Measurements from ENCODE around the gene FGFR3.

Gene FGFR3

DNA sequence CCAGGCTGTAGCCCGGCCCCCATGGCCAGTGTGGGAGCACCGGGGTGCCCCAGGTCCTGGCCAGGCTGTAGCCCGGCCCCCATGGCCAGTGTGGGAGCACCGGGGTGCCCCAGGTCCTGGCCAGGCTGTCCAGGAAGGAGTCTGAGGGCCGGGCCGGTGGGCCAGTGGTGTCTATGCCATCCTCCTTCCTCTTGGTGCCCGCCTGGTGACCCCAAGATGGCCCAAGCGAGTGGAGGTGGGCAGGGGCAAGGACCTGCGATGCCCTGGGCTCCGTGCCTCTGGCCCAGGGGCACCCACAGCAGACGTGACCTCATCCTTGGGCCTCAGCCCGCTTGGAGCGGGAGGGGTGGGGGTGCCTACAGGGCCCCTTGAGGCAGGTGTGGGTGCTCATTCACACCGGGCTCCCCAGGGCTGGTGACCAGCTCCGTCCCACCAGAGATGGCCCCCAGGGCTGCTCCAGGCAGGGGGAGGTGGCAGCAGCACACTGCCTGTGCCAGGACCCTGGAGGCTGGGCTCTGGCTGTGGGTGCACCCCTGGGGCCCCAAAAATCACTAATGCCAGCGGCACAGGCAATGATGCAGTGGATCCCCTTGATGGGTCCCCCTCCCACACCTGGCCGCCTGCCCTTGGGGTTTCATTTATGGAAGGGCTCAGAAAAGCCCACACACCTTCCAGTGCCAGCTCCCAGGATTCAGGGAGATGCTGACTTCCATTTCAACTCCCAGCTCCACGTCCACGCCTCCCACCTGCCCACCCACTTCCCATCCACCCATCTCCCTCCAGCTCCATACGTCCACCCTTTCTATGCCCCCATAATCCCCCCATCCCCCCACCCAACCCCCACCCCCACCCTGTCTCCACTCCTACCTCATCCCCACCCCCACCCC lies 36.0 kb upstream of the FGFR3 start:
- no peak for DNase-seq

DNA sequence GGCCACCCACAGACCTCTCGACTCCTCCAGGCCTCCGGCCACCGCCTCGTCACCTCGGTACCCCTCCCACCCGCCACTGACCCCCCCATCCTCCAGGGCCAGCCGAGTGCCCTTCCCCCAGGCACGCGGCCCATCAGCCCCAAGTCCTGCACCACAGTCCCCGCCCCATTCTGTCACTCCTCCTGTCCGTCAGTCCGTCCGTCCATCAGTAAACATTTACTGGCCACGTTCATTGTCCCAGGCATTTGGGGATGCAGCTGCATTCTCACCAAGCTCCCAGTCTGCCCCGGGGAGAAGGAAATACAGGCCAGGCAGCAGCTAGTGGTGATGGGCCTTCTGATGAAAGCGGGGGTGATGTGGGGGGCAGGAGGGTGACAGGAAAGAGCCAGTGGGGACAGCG lies 35.3 kb upstream of the FGFR3 start:
- DNase-seq, result no peak

DNA sequence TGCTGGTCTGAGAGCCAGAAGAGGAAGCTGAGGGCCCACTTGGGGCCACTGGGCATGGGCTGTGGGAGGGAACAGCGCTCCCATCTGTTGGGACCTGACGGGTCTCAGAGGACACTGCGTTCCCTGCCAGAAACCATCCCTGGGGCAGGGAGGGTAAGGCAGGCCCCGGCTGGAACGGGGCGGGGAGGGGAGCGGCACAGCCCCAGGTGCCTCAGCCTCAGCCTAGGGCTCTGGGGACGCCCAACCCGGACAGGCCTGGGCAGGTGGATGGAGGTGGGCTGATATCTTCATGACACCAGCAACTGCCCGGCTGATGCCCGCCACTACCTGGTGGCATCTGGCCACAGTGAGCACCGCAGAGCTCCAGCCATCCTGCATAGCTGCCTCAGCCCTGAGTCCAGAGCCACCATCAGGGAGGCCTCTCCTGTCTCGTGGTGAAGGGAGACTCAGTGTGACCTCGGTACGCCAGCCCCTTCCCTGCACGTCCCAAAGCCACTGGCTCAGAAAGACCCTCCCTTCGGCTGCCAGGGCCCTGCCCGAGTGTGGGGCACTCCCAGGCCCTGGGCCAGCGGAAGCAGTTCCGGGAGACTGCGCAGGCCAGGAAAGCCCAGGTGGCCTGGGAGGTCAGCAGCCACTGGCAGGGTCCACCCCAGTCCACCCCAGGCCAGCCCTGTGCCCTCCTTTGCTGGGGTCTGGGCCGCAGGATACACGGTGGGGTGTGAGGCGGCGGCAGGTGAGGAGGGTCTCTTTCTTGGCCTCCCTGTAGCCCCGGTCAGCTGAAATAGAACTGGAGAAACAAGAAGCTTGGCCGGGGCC lies 34.6 kb upstream of the FGFR3 start:
- DNase-seq, result no peak

DNA sequence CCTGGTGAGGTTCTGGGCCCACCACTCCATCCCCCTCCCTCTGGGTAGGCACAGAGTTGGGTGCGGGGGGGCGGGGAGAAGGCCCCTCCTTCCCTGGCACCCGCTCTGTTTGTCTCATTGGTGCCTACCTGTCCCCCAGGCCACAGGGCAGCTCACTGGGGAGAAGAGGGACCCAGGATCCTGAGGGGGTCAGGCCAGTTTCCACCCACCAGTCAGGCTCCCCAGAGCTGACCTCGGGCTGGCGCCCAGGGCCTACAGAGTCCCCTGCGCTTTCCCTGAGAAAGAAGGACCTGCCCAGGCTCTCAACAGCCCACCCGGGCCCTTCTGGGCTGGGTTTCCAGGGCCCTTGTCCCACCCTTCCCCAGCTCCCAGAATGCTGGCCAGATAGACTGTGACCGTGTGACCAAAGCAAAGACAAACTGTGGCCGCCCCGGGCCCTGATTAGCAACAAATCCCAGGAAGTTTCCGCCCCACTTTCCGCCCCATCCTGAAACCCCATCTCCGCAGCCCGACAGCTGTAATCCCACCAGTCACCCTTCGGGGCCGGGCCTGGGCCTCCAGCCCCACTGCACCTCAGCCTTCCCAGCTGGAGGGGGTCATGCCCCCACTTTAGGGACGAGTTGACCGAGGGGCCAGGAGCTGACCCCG lies 33.8 kb upstream of the FGFR3 start:
- no peak for DNase-seq

- DNase-seq, result no peak
Measured at GRCh38 chr4:1759818-1760223, 33.3 kb upstream of the FGFR3 start.

DNA sequence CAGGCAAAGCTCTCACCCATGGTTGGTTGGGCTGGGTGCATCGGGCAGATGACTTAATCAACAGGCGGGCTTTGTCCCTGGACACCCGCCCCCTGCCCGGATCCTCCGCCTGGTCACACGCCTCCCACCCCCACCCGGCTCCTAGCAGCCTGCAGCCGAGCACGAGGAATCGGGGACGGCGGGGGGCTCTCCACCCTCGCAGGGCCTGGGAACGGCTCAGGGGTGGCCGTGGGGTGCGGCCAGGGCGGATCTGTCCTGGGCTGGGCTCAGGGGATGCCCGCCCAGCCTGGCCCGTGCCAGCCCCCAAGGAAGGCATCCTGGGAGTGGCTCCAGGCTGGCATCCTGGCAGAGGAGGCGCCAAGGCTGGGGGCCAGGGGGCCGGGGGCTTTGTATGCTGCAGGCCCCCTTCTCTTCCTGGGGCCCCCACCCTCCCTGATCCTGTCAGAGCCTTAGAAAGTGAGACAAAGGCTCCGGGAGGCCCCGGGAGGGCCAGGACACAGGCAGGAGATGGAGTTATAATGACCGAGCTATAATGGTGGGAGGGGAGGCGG lies 32.5 kb upstream of the FGFR3 start:
- no peak for DNase-seq

- no peak for DNase-seq
Measured at GRCh38 chr4:1761130-1761689, 31.9 kb upstream of the FGFR3 start.

- no peak for DNase-seq
Measured at GRCh38 chr4:1762264-1763010, 30.7 kb upstream of the FGFR3 start.

DNA sequence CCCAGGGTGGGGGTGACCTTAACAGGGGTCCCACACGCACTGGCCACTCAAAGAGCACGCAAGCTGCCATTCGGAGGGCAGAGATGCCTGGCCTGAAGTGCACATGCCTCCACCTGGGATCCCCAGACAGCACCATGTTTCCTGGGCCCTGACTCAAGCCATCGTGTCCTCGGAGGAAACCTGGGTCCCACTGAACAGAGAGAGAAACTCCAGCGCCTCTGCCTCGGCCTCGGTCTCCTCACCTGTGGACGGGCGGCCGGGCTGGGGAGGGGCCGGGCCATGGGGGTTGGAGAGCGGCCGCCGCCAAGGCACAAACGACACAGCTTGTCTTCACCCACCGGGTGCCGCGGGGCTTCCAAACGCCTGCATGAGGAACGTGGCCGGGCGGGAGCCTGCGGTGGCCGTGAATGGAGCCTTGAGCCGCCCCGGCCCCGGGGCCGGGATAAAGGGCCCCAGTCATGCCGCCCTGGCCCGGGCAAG lies 30.0 kb upstream of the FGFR3 start:
- no peak for DNase-seq

DNA sequence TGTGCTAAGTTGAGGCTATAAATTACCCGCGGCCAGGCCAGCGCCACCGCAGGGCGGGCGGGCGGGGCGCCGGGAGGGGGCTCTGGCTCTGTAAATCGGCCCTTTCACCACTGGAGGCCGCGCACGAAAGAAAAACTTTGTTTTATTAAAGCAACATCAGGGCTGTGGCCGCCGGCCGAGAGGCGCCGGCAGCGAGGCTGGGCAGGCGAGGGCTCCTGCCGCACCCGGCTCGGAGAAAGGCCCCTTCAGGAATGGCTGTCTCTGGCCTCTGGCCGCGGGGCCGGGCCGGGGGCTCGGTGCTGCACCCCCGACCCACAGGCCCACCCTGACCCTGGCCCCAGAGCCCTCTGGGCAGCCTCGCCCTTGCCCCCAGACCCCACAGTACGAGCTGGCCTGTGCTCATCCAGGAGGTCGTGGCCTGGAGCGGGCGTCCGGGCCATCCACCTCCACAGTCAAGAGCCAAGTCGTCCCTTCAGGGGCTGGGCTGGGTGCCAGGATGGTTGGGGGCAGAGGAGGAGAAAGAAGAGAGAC lies 29.5 kb upstream of the FGFR3 start:
- DNase-seq, result no peak

DNA sequence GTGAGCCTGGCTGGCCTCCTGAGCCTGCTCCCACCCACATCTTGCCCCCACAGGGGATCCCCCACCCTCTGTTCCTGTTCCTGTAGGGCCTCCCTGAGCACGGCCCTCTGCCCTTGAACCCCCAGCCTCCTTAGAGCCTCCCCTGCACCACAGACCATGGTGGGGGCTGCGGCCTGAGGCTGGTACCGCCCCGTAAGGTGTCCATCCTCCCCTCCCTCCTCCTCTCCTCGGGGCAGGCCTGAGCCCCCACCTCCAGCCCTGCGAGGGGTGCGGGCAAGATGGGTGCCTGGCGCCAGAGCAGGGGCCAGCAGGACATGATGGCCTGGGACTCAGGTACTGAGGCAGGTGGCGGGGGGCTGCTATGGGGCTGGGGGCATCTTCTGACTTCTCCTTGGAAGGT lies 28.4 kb upstream of the FGFR3 start:
- no peak for DNase-seq

GRCh38 chr4:1765409-1766072 lies 27.6 kb upstream of the FGFR3 start:
- no peak for DNase-seq

DNA sequence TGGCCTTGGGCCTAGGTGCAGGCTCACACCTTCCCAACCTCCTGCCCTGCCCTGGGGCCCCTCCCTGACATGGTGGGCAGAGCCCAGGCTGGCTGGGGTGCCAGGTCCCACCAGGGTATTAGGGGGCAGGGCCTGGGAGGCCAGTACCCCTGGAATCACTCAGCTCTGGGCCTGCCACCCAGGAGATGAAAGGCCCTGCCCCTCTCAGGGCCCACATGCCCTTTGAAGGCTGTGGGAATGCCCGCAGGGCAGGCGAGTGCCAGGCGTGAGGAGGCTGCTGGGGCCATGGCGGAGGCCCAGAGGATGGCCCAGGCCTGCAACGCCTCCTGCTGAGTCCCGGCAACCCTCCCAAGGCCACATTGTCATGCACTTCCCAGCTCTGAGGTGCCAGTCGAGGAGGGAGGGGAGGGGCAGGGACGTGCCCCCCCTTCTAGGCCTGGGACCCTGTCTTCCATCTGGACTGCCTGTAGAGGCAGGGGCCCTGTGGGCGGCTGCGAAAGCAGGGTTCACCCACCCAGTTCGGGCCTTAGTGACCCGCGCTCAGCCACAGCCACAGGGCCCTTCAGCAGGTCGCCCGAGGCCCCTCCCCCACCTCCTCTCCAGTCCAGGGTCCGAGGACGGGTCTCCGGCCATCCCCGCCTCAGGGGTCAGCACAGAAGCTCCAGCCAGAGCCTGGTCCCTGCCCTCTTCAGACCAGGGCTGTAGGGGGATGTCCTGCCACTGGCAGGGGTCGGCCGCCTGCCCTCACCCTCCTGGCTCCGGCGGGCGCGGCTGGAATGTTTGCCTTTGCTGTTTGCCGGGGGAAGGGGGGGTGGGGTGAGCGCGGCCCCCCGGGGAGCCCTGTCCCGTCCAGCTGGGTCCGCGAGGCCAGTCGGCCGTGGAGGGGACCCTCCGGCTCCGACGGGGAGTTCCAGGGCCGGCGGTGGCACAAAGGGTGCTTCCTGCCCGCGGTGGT lies 26.7 kb upstream of the FGFR3 start:
- DNase-seq, result no peak

GRCh38 chr4:1767061-1767769 lies 25.9 kb upstream of the FGFR3 start:
- no peak for DNase-seq

DNA sequence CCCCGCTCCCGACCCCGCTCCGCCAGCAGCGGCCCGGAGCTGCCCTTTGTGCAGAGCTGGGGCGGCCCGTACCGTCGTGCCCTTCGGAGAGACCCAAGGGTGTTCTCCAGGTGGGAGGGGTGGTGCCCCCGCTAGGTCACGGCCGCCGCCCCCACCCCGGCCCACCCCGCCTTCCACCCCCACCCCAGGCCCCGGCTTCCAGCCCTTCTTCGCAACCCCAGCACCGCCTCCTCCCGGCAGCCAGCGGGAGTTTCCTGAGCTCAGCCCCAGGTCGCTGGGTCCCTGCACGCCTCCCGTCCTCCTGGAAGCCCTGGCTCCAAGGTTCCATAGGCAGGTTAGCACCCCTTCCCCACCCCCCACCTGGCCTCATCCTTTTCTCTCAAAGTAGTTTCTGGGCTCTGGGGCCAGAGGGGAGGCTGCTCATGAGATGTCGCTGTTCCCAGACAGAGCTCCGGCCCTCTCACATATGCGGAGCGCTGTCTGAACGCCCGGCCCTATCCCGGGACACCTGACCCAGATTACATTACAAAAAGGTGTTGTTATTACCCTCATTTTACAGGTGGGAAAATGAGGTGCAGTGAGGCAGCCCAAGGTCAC lies 25.2 kb upstream of the FGFR3 start:
- DNase-seq, result no peak

DNA sequence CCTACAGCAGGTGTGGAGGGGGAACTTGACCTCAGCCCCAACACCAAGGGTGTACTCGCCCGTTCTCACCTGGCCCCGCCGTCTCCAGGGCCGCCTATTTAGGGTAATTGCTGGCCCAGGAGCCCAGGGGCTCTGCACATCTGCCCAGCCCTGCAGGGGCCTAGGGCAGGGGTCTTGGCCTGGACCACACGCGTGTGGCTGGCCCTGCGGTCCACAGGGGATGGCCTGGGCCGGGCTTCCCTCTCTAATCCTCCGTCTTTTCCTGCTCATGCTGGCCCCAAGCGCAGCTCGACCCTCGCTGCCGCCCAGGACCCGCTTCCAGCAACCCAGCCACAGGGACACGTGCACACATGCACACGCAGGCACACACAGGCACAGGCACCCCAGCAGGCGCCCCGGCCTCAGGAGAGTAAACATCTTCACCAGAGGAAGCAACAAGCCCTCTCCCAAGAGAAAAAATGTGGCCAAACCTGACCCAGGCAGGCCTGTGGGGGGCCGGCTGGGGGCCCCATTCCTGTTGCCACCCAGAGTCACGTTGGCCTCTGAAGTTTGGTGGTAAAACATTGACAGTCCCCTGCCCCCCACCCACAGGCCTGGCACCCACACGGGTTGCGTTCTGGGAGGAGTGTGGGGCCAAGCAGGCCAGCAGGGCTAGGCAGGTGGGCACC lies 24.6 kb upstream of the FGFR3 start:
- no peak for DNase-seq

DNA sequence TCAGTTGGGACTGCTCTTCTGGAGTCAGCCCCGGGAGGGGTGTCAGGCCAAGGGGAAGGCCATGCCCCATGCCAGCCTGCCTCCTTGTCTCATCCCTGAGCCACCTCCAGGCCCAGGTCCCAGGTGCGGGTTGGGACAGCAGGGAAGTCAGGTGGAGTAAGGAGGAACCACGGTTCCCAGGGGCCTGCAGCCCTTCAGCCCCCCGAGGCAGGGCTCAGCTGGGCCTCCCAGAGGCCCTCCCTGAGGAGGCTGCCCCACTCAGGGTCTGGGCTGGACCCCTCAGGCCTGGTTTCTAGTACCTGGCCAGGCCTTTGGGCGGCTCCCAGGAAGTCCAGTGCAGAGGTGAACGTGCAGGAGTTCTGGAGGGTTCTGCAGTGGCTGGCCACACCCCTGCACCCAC lies 23.4 kb upstream of the FGFR3 start:
- no peak for DNase-seq

DNA sequence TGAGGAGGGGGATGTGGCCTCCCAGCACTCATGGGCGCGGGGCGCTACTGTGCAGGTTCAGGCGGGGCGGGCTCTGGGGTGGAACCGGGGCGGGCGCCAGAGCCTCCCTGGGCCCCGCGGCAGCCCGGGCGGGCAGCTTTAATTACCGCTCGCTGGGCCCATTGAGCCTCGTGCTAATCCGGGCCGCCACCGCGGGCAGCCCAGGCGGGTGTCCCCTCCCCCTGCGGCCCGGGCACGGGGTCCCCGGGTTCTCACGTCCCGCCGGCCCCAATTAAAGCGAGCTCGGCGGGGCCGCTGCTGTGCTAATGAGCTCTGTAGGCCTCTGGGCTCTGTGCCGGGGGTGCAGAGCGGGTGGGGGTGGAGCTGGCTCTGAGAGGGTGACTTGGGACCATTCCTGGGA lies 22.8 kb upstream of the FGFR3 start:
- no peak for DNase-seq

Data from activated CD8-positive, alpha-beta memory T cell treated with anti-CD3 and anti-CD28 coated beads, Interleukin-2, amount 50 U/mL, for 4 hours (primary cell).